GM12873 (cell line): ENCODE measurements around the gene MDGA2.

Experiments
- CTCF ChIP-seq: IDR thresholded peaks from 2 replicates; pipeline ENCODE4 v1.5.1; 2012; ENCODE audit warnings: low read depth, mild to moderate bottlenecking, moderate library complexity, low read length, control low read depth; ENCODE audit not compliant: insufficient read depth; ENCODE audit errors: missing control alignments

MDGA2 gene

DNA sequence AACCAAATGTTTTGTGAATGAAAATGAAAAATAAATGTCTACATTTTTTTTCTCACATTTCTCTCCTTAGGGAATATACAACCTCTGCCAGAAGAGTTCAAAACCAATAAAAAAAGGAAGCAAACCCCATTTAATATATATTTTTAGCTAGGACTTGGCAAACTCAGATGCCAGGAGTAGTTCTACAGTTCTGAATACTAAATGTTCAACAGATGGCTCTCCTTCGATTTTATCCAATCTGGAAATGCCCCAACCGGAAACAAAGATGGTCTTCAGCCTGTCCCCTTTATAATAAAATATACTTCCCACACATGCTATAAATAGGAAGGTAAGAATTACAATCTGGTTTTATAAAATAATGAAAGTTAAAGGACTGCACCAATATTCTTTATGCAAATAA is 330.4 kb downstream of the MDGA2 start:
- no peak for TF ChIP-seq CTCF

DNA sequence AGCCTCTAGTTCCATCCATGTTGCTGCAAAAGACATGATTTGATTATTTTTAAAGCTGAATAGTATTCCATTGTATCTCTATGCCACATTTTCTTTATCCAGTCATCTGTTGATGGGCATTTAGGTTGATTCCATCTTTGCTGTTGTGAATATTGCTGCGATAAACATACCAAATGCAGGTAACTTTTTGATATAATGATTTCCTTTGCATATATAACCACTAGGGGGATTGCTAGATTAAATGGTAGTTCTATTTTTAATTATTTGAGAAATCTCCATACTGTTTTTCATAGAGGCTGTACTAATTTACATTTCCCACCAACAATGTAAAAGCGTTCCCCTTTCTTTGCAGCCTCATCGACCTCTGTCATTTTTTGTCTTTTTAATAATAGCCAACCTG is 342.5 kb downstream of the MDGA2 start:
- TF ChIP-seq CTCF, result no peak

- no peak for TF ChIP-seq CTCF
Observed at GRCh38 chr14:47332106-47332505, 343.3 kb downstream of the MDGA2 start.

- TF ChIP-seq CTCF, result no peak
Observed at GRCh38 chr14:47328376-47328775, 347.0 kb downstream of the MDGA2 start.

DNA sequence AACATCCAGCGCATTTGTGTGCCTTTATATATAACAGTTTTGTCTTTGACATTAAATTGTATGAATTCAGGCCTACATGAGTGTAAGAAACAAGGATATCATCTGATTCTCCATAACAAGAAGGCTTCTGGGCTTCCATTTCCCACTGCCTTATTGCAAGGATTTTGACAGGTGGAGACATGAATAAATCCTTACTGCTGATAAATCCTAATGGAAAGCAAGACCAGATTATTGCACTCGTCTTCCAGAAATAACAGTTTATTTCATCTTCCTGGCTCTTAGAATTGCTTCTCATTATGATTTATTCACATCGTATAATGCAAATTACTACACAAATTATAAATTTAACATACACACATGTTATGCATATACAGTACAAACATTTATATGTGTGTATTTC is 348.1 kb downstream of the MDGA2 start:
- no peak for TF ChIP-seq CTCF

GRCh38 chr14:47322751-47323150 is 352.7 kb downstream of the MDGA2 start:
- TF ChIP-seq CTCF, result no peak

- TF ChIP-seq CTCF, result no peak
Observed at GRCh38 chr14:47302121-47302520, 373.3 kb downstream of the MDGA2 start.
